HEK293T (cell line): ENCODE data around the gene CCL3.

Experiments used
- CTCF ChIA-PET: fragments of 350-600 bp; formaldehyde crosslinking; extraction: SDS; loops from one replicate; lab custom pipeline; 2021; ENCODE audit warnings: antibody characterized with exemption, inconsistent platforms; lab: Yijun Ruan, JAX
- POLR2A ChIA-PET: fragments of 350-600 bp; formaldehyde crosslinking; extraction: SDS; loops from one replicate; lab custom pipeline; 2020; ENCODE audit warnings: antibody characterized with exemption, inconsistent platforms; lab: Yijun Ruan, JAX
- DNase-seq: peaks from one replicate; pipeline ENCODE4 v3.0.0; 2012; ENCODE audit warnings: mixed read lengths; ENCODE audit errors: extremely low spot score
- ARNT ChIP-seq: fragments of 450-650 bp; IDR thresholded peaks from 2 replicates; pipeline ENCODE4 v1.6.1; 2017; ENCODE audit warnings: mild to moderate bottlenecking
- BHLHE40 ChIP-seq: fragments of 450-650 bp; IDR thresholded peaks from 2 replicates; pipeline ENCODE4 v1.6.1; 2016; ENCODE audit warnings: mild to moderate bottlenecking, moderate library complexity, borderline replicate concordance
- CTBP1 ChIP-seq: fragments of 450-650 bp; IDR thresholded peaks from 2 replicates; pipeline ENCODE4 v1.6.1; 2016; ENCODE audit warnings: borderline replicate concordance
- ELF4 ChIP-seq: fragments of 450-650 bp; IDR thresholded peaks from 2 replicates; pipeline ENCODE4 v1.6.1; 2017; ENCODE audit warnings: antibody characterized with exemption
- FOXA1 ChIP-seq: fragments of 450-650 bp; IDR thresholded peaks from 2 replicates; pipeline ENCODE4 v1.6.1; 2016; ENCODE audit warnings: mild to moderate bottlenecking
- FOXK2 ChIP-seq: fragments of 450-650 bp; IDR thresholded peaks from 2 replicates; pipeline ENCODE4 v1.6.1; 2016; ENCODE audit warnings: mild to moderate bottlenecking
- FOXM1 ChIP-seq: fragments of 450-650 bp; IDR thresholded peaks from 2 replicates; pipeline ENCODE4 v1.6.1; 2017; ENCODE audit warnings: mild to moderate bottlenecking, borderline replicate concordance
- HDGF ChIP-seq: fragments of 450-650 bp; IDR thresholded peaks from 2 replicates; pipeline ENCODE4 v1.6.1; 2017; ENCODE audit warnings: antibody characterized with exemption, borderline replicate concordance
- L3MBTL2 ChIP-seq: fragments of 450-650 bp; conservative IDR thresholded peaks from 2 replicates; pipeline ENCODE4 v1.6.1; 2016; ENCODE audit warnings: mild to moderate bottlenecking
- LEF1 ChIP-seq: fragments of 450-650 bp; IDR thresholded peaks from 2 replicates; pipeline ENCODE4 v1.6.1; 2017; ENCODE audit warnings: mild to moderate bottlenecking, borderline replicate concordance
- NFRKB ChIP-seq: fragments of 450-650 bp; IDR thresholded peaks from 2 replicates; pipeline ENCODE4 v1.6.1; 2016; ENCODE audit warnings: mild to moderate bottlenecking, moderate library complexity
- SP1 ChIP-seq: fragments of 450-650 bp; IDR thresholded peaks from 2 replicates; pipeline ENCODE4 v1.6.1; 2017
- SUZ12 ChIP-seq: fragments of 450-650 bp; IDR thresholded peaks from 2 replicates; pipeline ENCODE4 v1.6.1; 2016; ENCODE audit warnings: mild to moderate bottlenecking
- TARDBP ChIP-seq: fragments of 450-650 bp; IDR thresholded peaks from 2 replicates; pipeline ENCODE4 v1.6.1; 2016
- ZNF384 ChIP-seq: fragments of 450-650 bp; IDR thresholded peaks from 2 replicates; pipeline ENCODE4 v1.6.1; 2016
- TF ChIP-seq, protein P1 (sequence below): fragments of 450-650 bp; IDR thresholded peaks from 2 replicates; pipeline ENCODE4 v1.6.1; 2016

Gene CCL3

DNA sequence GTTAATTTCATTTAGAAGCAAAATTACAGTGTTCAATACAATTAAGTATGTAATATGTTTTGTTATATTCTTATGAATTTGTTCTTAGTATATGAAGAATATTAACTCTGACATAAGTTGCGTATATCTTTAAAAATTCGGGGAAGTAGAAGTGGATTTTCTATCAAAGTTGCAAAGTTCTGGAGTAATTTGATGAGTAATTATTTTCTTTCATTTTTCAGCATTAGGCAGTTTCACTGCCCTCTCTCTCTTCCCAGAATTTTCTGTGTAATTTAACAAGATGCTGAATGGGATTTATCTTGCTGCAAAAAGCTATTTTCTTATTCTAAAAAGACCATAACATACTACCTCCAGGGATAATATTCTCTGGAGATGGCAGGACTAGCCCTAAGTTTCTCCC lies 34.8 kb downstream of the CCL3 start:
- POLR2A ChIA-PET = no interaction called here
- CTCF ChIA-PET = no interaction called here
- no peak for TF ChIP-seq TARDBP
- TF ChIP-seq L3MBTL2 = no peak
- TF ChIP-seq ARNT = no peak
- TF ChIP-seq, protein P1, sequence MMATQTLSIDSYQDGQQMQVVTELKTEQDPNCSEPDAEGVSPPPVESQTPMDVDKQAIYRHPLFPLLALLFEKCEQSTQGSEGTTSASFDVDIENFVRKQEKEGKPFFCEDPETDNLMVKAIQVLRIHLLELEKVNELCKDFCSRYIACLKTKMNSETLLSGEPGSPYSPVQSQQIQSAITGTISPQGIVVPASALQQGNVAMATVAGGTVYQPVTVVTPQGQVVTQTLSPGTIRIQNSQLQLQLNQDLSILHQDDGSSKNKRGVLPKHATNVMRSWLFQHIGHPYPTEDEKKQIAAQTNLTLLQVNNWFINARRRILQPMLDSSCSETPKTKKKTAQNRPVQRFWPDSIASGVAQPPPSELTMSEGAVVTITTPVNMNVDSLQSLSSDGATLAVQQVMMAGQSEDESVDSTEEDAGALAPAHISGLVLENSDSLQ = no peak
- TF ChIP-seq CTBP1 = no peak
- no peak for TF ChIP-seq SUZ12
- TF ChIP-seq ZNF384 = no peak
- no peak for TF ChIP-seq FOXK2
- TF ChIP-seq SP1 = no peak
- DNase-seq = no peak

DNA sequence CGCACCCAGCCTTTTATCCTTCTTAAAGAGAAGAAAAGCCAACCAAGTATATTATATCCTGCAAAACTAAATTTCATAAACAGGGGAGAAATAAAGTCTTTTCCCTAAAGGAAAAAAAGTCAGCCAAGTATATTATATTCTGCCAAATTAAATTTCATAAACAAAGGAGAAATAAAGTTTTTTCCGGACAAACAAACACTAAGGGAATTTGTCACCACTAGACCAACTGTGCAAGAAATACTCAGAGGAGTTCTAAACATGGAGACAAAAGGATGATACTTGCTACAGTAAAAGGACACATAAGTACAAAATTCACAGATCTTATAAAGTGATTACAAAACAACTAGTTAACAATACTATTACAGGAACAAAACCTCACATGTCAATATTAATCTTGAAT lies 40.3 kb downstream of the CCL3 start:
- ChIA-PET POLR2A (no interaction called here), CTCF (no interaction called here)
- TF ChIP-seq SP1 (no peak), ZNF384 (no peak), SUZ12 (no peak)
- DNase-seq = no peak

DNA sequence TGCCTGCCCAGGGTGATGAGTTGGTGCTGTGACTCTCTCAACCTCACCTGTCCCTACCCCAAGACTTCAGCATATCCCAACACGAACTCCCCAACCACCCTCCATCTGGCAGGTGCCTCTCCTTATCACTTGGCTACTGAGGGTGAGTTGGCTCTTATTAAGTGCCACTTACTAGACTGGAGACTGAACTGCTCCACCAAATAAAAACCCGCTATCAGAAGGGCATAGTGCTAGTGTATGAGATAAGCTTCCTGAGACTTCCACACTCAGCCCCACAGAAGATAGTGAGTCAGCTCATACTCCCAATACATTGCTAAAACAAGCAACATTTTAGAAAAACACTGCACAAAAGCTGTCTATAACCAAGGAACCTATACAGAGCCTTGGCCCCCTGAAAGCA lies 41.9 kb downstream of the CCL3 start:
- no peak for DNase-seq
- ChIA-PET POLR2A (no interaction called here), CTCF (no interaction called here)
- TF ChIP-seq LEF1 (no peak), FOXM1 (no peak), CTBP1 (no peak), FOXK2 (no peak), BHLHE40 (no peak), TARDBP (no peak), SP1 (no peak), FOXA1 (no peak), ELF4 (no peak), SUZ12 (no peak), ZNF384 (no peak), L3MBTL2 (no peak), HDGF (no peak), ARNT (no peak), NFRKB (no peak)
- TF ChIP-seq, protein P1 = no peak
